AG04450 (cell line): Measurements from ENCODE around the gene MYO16. TPM values are rescaled to one million over a fixed set of nuclear protein-coding genes. Genes with fewer than 3 reads are reported as not detected.

Source experiments
- CTCF ChIA-PET: fragments of 300-600, 350-600 bp; formaldehyde crosslinking; extraction: SDS; loops from one replicate; lab custom pipeline; 2022; ENCODE audit warnings: antibody characterized with exemption, inconsistent platforms; lab: Charles Lee
- POLR2A ChIA-PET: fragments of 350-600 bp; formaldehyde crosslinking; extraction: SDS; loops from one replicate; lab custom pipeline; 2021; ENCODE audit warnings: antibody characterized with exemption, inconsistent platforms; lab: Yijun Ruan, JAX
- DNase-seq: peaks from one replicate; pipeline ENCODE4 v3.0.0-alpha.2; 2011; ENCODE audit warnings: low read depth, low spot score
- H3K27ac ChIP-seq: one replicate; pipeline ENCODE4 v1.5.1; 2012; ENCODE audit warnings: low read depth, low read length, control low read depth
- H3K27me3 ChIP-seq: one replicate; pipeline ENCODE4 v1.6.0; 2012; ENCODE audit warnings: low read length; ENCODE audit not compliant: control insufficient read depth, insufficient read depth
- H3K4me3 ChIP-seq: 2 replicates; pipeline ENCODE4 v1.5.1; 2011; ENCODE audit warnings: mild to moderate bottlenecking, low read depth, low read length, control low read depth
- H3K9me3 ChIP-seq: 2 replicates; pipeline ENCODE4 v1.5.1; 2012; ENCODE audit warnings: low read length; ENCODE audit not compliant: control insufficient read depth, insufficient read depth
- CTCF ChIP-seq: IDR thresholded peaks from 2 replicates; pipeline ENCODE4 v1.5.1; 2011; ENCODE audit warnings: low read depth, low read length, control low read depth, inconsistent platforms
- polyA plus RNA-seq: library from polyadenylated mRNA; depleted of rRNA; stranded (reverse); fragments of >200 nt; gene quantifications from 2 replicates; pipeline ENCODE4 v1.2.3, GENCODE V29; 2011

Gene MYO16
- polyA plus RNA-seq, 1 experiment, result 0.02 TPM

- Histone ChIP-seq H3K27ac (no peak overlapping the region), H3K4me3 (no peak overlapping the region), H3K27me3 (no peaks in the 10 kb centered on the region), H3K9me3 (peaks cover 5% of the 10 kb centered on the region; the same call in 1 of the 2 replicates)
- ChIA-PET POLR2A (no interaction called here), CTCF (no interaction called here)
- DNase-seq, result no peak
- TF ChIP-seq CTCF, result no peak
Observed at GRCh38 chr13:108775597-108775996, 146.2 kb downstream of the MYO16 start.

- POLR2A ChIA-PET, result no interaction called here
- CTCF ChIA-PET, result no interaction called here
- peaks cover 5% of the 10 kb centered on the region; the same call in 1 of the 2 replicates for H3K9me3 ChIP-seq
- no peak overlapping the region for H3K4me3 ChIP-seq
- H3K27me3 ChIP-seq, result no peaks in the 10 kb centered on the region
- H3K27ac ChIP-seq, result no peak overlapping the region
- DNase-seq, result no peak
- no peak for TF ChIP-seq CTCF
Observed at GRCh38 chr13:108776650-108777049, 147.2 kb downstream of the MYO16 start.

GRCh38 chr13:108777421-108778420 is 148.3 kb downstream of the MYO16 start:
- ChIA-PET POLR2A (no interaction called here), CTCF (no interaction called here)
- Histone ChIP-seq H3K27me3 (no peaks in the 10 kb centered on the region), H3K4me3 (no peak overlapping the region), H3K27ac (no peak overlapping the region), H3K9me3 (peaks cover 9% of the 10 kb centered on the region)
- DNase-seq, result peak; percentile 21
- no peak for TF ChIP-seq CTCF

GRCh38 chr13:108779308-108779707 is 149.9 kb downstream of the MYO16 start:
- POLR2A ChIA-PET, result no interaction called here
- no peak for DNase-seq
- no peak overlapping the region for H3K27ac ChIP-seq
- no peak for TF ChIP-seq CTCF
- H3K4me3 ChIP-seq, result no peak overlapping the region
- H3K9me3 ChIP-seq, result peaks cover 12% of the 10 kb centered on the region
- no peaks in the 10 kb centered on the region for H3K27me3 ChIP-seq
- CTCF ChIA-PET, result no interaction called here

DNA sequence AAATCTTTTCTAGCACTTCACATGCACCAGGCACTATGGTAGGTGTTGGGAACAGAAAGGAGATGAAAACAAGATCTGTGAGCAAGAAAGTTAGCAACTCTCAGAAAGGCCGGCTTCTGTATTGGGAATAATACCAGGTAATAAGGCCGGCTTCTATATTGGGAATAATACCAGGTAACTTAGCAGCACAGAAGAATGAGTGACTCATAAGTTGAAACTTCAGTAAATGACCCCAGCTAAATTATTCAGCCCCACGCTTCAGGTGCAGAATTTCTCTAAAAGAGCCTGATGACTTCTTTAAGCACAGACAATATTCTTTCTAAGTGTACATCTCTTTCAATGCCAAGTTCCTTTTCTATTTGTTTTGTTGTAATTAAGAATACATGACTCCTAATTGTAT is 151.3 kb downstream of the MYO16 start:
- Histone ChIP-seq H3K4me3 (no peak overlapping the region), H3K27ac (no peak overlapping the region), H3K27me3 (no peaks in the 10 kb centered on the region), H3K9me3 (peaks cover 12% of the 10 kb centered on the region)
- TF ChIP-seq CTCF, result no peak
- POLR2A ChIA-PET, result no interaction called here
- no peak for DNase-seq
- CTCF ChIA-PET, result no interaction called here
